HG03439 (cell line): ENCODE measurements around the gene FAM107B.
"Not testable (repeated sequence)": the region's sequence is repeated elsewhere in the genome, so short reads cannot be mapped to it uniquely, and the experiment has no call there.

ENCODE experiments used
- ATAC-seq: cut with Tn5 transposase; IDR thresholded peaks from one replicate; pipeline ENCODE4 v1.9.1; 2021; ENCODE audit warnings: mild to moderate bottlenecking, moderate library complexity; ENCODE audit not compliant: unreplicated experiment

Gene FAM107B

DNA sequence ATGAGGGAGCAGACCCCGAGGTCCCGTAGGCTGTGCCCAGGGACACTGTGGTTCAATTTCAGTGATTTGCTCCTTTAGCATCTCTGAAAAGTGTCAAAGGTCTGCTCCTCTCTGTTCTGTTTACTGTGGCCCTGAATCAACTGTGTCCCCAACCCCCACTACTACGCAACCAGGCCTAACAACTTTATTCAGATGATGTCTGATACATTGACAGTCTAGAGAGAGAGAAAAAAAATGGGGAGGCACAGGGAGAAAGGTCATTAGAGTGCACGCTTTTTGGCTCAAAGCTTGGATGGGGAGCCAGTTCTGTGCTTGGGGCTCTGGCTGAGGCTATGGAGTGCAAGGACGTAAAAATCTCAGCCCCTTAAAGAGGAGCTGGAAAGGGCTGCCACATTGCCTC lies 77.9 kb downstream of the FAM107B start:
- ATAC-seq, result no peak

DNA sequence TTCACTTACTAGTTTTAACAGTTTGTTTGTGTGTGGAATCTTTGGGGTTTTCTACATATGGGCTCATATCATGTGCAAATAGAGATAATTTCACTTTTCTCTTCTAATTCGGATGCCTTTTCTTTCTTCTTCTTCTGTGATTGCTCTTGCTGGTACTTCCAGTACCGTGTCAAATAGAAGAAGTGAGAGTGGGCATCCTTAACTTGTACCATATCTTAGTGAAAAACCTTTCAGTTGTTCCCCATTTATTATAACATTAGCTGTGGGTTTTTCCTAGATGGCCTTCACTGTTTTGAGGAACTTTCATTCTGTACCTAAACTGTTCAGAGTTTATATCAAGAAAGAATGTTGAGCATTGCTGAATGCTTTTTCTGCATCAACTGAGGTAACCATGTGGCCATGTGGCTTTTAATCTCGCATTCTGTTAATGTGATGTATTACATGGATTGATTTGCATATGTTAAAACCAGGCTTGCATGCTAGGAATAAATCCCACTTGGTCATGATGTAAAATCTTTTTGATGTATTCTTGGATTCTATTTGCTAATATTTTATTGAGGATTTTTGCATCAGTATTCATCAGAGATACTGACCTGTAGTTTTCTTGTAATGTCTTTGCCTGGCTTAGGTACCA lies 78.7 kb downstream of the FAM107B start:
- ATAC-seq, result no peak

DNA sequence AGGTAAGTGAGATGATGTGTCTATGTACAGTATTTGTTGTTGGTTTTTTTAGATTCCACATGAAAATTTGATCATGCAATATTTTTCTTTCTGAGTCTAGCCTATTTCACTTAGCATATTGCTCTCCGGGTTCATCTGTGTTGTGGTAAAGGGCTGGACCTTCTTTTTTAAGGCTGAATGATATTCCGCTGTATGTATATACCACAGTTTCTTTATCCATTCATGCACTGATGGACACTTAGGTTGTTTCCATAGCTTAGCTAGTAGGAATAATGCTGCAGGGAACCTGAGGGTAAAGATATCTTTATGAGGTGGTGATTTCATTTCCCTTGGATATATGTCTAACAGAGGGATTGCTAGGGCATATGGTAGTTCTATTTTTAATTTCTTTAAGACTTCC lies 80.8 kb downstream of the FAM107B start:
- ATAC-seq, result no peak

DNA sequence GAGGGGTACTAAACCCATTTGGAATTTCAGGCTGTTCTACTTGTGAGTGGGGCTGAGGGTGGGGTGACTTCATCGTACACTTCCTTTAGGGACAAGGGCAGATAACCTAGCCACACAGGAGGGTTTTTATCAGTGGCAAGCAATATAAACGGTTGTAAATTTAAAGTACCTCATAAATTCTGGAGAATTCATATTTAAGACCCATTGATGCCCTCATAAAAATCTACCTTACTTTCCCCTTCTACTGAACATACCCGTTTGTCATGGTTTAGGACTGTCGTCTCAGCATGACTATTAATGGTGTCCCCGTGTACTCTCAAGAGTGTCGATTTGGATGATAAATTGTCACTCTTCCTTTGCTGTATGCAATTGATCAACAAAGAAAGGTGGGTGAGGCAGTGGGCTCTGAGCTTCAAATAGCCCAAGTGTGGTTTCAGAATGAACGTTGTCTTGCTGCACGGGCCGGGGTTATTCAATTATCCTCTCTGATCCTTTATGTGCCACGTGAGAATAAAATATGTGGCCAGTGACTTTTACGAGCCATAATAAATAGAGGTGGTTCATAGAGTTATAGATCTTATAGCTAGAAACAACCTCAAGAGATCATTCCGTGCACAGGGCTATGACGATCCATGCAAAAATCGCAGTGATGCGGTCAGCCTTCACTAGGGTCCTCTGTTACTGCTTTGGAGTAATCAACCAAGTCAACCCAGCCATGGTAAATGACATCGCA lies 82.2 kb downstream of the FAM107B start:
- no peak for ATAC-seq

DNA sequence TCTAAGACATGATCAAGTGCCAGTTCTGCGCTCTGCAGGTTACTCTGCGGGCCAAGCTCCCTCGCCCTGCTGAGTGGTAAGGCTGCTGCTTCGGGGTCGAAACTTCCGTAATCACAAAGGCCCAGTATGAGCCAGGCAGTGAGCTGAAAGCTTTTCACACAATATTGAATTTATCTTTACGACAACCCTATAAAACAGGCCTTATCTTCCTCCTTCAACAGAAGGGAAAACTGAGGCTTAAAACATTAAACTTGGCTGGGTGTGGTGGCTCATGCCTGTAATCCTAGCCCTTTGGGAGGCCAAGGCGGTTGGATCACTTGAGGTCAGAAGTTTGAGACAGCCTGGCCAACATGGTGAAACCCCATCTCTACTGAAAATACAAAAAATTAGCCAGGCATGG lies 83.3 kb downstream of the FAM107B start:
- no peak for ATAC-seq

DNA sequence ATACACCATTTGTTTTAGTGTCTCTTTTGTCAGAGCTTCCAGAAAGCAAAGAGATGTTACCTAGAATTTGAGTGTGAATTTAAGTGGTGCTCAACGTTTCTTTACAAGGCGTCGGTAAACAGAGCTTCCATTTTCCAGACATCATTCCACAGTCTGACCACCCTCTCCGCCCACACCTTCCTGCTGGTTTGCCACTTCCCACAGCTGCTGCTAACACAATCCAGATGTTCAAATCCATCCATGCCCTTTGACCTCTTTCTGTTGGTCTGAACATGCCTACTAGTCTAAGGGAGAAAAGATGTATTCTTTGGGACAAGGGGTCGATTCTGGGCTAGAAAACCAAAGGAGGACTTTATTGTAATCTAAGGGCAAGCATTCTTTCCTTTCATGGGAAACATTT lies 86.1 kb downstream of the FAM107B start:
- no peak for ATAC-seq

DNA sequence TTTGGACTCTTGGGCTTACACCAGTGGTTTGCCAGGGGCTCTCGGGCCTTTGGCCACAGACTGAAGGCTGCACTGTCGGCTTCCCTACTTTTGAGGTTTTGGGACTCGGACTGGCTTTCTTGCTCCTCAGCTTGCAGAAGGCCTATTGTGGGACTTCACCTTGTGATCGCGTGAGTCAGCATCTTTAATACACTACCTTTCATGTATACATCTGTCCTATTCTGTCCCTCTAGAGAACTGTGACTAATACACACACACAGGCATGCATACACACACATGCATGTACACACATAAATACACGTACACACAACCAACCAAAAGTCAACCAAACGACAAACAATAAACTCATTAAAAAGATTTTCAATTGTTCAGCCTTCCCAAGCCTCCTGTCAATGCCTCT lies 86.5 kb downstream of the FAM107B start:
- not testable (repeated sequence) for ATAC-seq

DNA sequence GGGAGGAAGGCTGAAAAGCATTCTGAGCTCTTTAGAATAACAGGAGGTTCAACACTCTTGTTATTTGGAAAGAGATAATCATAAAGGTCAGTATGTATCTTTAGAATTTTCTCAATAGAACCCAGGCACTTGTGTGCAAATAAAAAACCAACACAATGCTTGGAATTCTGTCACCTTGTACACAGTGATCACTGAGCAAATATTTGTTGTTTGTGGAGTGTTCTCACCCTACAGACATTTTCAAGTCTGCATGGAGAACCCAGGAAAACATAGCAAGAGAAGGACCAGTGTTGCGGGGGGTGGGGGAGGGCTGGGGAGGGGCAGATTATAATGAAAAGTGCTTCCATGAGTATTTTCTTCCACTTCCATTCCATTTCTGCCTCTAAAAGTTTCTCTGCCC lies 87.4 kb downstream of the FAM107B start:
- no peak for ATAC-seq

DNA sequence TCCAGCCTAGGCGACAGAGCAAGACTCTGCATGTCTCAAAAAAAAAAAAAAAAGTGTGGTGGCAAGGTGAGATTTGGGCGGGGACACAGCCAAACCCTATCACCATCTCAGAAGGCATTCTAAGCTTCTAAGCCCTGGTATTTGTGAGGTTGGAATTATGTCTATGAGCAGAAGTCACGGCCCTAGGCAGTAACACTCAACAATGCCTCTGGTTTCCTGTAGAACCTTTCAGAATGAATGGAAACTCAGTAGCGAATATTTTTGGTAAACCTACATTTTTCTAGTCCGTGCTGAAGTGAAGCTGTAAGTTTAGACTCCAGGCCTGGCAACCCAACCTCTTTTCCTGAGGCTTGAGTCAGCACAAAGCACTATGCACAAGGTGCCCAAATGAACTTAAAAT lies 88.3 kb downstream of the FAM107B start:
- ATAC-seq, result no peak

DNA sequence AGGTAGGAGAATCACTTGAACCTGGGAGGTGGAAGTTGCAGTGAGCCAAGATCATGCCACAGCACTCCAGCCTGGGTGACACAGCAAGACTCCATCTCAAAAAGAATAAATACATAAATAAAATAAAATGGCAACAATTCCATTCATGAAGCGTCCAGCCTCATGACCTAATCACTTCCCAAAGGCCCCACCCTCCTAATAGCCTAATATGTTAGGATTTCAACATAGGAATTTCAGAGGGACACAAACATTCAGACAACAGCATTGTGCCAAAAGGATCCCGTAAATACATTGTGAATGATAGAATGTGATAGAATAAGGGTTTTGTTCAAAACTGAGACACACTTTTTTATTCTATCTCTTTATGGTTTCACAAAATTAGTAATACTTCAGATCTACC lies 90.3 kb downstream of the FAM107B start:
- ATAC-seq, result no peak

DNA sequence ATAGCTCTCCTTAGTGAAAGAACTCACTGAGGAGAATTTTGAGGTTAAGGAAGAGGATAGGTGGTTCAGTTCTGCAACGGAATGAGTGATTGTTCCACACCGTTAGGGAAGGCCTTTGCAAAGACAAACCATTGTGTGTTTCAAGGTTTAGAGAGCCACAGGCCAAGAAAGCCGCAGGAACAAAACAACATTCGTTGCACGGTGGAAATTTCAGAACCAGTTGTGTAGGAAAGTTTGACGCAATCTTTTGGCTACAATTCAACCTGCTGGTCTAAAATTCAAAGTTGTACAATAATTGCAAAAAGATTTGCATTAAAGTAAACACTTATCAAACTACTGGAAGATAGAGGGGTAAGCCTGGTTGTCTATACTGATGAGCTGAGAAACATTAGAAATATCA lies 91.4 kb downstream of the FAM107B start:
- no peak for ATAC-seq

DNA sequence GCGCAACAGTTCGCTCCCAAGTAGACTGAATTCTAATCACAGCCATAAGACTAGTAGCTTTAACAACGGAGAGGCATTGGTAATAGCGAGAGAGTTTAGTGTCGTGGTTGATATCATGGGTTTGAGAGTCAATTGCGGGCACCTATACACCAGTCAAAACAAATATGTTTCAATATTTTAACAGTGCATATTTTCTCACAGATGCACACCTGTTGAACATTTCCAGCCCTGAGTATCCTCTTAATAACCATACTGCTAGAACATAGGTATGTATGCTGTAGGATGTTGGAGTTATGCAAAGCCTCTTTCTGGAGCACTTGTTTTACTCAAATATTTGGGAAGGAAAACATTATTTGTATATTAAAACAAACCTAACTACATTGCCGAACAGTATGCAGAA lies 92.9 kb downstream of the FAM107B start:
- no peak for ATAC-seq

DNA sequence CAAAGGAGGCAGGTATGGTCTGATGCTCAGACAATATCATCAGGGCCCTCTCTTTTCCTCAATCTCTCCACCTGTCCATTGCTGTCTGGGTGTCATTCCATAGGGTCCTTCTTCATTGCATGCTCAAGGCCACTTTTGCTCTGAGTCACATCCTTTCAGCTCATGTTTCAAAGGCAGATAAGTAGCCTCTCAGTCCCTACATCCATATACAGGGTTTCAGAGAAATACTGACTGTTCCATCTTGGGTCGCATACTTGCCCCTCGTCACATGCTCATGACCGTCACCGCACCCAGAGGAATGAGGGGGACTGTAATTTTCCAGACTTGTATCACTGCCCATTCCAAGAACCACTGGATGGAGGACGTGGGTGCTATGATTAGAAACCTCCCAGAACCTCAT lies 93.4 kb downstream of the FAM107B start:
- no peak for ATAC-seq

DNA sequence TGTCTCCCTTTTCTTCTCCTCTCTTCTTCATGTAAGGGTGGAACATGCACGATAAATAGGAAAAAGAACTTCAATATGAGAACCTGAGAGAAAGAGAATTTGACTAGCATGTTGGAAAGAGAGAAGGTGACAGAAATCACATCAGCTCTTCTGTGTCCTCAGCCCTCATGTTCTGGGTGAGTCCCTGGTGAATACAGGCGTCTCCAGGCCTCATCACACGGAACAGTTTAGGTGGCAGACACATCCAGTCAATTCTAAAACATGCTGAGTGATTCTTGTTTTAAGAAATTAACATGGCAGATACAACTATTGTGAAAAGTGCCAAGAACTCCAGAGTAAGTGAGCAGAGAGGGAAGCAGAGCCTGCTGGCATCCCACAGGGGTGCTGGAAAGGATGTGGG lies 96.1 kb downstream of the FAM107B start:
- ATAC-seq, result no peak

DNA sequence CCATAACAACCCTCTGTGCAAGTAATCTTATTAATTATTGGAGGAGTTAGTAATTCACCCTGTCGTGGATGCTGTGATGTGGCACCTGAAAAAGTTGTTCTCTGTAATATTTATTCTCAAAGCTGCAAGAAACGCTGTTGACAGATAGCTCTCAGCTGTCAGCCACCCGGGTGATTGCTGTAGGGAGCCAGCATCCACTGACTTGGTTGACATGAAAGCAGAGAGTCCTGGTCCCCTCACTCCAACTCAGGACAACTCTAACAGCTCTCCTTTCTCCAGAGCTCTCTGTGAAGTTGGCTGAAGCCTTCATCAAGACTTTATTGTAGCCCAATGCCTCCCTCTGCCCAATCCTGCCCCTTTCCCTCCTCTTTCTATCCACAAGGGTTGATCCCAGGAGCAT lies 98.0 kb downstream of the FAM107B start:
- no peak for ATAC-seq

DNA sequence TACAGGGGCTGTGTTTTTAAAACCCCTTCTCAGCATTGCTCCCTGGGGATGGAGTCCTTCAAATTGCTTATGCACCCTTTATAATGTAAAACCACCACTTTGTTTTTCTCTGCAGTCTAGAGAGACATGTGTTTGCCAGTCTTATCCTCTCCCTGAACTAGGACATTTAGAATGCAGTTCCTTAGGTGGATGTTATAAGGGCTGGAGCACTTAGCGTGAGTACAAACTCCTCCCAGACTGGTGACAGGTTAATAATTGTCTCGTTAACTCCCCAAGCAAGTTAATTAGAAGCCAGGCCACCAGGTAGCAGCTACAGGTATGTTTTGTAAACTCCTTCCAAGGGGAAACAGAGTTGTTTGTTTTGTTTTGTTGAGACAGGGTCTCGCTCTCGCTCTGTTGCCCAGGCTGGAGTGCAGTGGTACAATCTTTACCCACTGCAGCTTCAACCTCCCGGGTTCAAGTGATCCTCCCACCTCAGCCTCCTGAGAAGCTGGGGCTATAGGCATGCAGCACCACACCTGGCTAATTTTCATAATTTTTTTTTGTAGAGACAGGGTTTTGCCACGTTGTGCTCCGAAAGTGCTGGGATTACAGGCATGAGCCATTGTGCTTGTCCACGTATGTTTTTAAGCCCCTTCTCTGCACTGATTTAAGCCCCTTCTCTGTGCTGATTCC lies 100.2 kb downstream of the FAM107B start:
- no peak for ATAC-seq

DNA sequence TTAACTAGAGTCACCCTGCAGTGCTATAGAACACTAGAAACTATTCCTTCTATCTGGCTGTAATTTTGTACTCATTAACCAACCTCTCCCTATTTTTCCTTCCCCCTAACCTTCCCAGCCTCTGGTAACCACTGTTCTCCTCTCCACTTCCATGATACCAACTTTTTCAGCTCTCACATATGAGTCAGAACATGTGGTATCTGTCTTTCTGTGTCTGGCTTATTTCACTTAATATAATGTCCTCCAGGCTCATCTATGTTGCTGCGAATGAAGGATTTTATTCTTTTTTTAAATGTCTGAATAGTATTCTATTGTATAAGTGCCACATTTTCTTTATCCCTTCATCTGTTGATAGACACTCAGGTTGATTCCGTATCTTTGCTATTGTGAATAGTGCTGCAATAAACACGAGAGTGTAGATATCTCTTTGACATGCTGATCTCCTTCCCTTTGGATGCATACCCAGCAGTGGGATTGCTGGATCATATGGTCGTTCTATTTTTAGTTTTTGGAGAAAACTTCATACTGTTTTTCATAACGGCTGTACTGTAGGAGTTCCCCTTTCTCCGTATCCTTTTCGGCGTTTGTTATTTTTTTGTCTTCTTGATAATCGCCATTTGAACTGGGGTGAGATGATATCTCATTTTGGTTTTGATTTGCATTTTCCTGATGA lies 101.4 kb downstream of the FAM107B start:
- ATAC-seq, result no peak

DNA sequence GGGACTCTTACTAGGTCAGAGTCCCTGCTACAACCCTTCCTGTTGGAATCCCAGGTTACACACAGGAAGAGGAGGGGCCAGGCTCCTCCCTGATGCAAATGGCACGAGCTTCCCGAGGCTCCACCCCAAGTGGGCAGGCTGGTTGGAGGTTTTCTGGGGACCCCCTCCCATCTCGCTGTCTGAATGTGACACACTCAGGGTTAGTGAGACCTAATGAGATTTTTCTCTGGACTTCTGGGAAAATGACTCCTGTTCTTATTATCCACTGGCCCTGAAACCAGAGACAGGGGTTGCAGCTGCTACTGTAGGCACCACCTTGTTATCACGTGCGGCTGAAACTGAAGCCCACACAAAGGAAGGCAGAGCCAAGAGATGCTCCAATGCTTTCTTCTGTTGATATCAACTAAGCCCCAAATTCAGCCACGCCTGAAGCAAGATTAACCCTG lies 103.3 kb downstream of the FAM107B start:
- ATAC-seq, result no peak

DNA sequence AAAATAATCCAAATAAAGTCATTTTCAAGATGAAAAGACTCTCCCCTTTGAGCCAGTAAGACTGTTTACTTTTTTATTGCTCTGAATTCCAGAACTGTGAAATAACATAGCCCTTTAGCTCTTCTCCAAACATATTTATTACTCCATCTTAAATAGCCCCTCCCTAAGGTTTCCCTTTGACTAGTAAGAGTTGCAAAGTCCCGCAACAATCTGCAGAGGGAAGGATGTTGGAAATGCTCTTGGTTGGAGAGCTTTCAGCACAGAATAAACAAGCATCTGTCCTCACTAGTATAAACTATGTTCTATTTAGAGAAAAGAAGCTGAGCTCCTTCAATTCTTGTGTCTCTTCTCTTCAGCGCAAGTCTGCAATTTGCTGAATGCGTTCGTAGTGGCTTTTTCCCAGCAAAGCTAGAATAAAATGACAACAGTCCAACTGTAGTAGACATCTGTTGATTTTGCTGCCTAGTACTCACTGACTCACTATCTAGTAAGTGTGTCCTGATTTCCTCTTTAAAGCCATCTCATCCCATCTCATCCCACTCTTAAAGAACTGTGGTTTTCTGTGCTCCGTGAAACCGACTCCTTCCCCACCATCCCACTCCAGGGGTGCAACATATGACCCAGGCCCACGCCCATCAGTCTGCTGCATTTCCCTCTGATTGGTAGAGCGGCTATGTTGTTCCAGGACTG lies 104.0 kb downstream of the FAM107B start:
- ATAC-seq, result no peak

DNA sequence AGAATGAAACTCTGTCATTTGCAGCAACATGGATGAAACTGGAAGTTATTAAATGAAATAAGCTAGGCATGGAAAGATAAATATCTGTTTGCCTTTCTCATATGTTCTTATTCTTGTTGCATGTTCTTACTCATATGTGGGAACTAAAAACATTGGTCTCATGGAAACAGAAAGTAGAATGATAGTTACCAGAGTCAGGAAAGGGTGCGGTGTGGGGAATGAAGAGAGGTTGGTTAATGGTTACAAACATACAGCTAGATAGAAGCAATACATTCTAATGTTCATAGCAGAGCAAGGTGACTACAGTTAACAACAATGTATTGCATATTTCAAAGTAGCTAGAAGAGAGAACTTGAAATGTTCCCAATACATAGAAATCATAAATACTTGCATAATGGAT lies 105.1 kb downstream of the FAM107B start:
- no peak for ATAC-seq

DNA sequence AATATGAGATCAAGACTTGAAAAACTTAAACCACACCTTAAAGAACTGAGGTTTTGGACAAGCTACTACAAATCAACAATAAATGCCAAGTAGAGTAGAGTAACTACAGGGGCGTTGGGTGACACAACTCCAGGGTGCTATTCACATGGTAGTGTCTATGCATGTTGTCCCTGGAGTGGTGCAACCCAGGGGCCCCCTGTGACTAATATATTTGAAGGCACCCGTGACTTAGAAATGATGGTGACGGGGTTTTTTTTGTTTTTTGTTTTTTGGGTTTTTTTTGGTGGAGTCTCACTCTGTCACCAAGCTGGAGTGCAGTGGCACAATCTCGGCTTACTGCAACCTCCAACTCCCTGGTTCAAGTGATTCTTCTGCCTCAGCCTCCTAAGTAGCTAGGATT lies 106.9 kb downstream of the FAM107B start:
- no peak for ATAC-seq
